NCI-H2171 treated with DMSO at 0.1 percent for 48 hours (cell line): ENCODE data around the gene SPDEF.

ENCODE experiments used
- DNase-seq: peaks from one replicate; lab custom pipeline; 2025; lab: John Stamatoyannopoulos, UW

The SPDEF gene

DNA sequence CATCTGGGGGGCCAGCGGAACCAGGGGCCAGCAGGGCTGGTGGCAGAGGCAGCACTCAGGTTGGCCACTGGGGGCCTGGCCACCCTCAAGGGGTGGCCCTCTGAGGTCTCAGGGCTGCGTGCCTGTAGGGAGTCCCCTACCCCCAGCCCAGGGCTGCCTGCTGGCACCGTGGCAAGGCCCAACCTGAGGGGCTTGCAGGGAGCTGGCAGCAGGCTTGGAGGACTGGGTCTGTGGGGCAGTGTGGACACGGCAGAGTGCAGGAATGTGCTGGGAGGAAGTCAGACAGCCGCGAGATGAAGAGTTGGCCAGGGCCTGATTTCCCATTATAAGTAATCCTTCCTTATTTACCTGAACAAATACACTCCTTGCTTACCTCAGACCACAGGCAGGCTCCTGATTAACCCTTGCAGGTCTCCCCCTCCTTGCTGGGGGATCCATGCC, at the start of gene SPDEF:
SPDEF (minus strand) TSS at position 299 of the 441 bp plus-strand sequence. CDS start 11,874 bp downstream, outside the sequence.
- no peak for DNase-seq

GRCh38 chr6:34603707-34604106, 47.6 kb upstream of the SPDEF start:
- no peak for DNase-seq

- peak; percentile 97 for DNase-seq
These were observed 46.4 kb upstream of the SPDEF start for GRCh38 chr6:34602318-34603111.

DNA sequence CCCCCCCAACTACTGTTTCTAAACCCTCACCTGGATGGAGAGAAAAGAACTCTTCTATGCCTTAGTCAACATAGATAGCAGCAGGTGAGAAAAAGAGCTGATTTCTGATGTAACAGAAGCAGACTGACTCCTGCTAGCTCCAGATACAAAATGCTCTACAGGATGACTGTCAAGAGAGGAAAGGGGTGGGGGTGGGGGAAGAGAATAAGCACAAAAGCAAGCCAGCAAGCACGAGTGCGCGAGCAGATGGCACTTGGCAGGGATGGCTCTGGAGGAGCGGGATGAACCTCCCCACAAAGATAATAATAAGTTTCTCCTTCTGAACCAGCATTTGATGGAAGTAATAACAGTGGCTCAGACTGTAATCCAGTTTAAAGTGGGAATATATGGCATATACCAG, 45.6 kb upstream of the SPDEF start:
- DNase-seq: peak; percentile 93

DNA sequence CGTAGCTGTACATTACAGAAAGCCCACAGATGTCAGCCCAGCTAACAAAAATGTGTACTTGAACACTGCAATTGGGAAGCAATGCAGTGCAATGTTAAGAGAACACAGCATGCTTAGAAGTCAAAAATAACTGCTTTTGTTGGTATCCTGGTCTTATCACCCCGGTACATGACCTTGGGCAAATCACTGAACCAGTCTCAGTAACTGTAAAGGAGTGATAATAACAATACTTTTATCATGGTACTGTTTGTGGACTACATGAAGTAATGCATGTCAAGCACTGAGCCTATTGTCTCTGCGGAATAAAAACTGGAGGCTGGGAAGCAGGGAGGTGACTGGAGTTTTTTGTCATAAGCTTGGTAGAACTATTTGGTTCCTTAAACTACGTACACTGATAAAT, 44.7 kb upstream of the SPDEF start:
- DNase-seq: no peak

DNA sequence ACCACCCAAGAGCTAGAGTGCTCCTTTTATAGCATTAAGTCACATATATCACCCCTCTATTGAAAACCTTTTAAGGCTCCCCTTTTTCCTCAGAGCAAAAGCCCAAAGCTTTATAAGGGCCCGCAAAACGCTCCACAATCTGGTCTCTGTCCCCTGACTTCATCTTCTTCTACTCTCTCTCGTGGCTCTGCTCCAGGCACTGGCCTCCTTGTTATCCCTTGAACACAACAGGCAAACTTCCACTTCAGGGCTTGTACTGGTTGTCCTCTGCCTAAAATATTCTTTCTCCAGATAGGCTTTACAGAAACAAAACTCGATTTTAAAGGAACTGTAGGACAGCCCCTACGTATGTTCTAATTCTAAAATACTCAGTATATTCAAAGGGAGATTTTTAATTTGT, 44.0 kb upstream of the SPDEF start:
- no peak for DNase-seq

DNA sequence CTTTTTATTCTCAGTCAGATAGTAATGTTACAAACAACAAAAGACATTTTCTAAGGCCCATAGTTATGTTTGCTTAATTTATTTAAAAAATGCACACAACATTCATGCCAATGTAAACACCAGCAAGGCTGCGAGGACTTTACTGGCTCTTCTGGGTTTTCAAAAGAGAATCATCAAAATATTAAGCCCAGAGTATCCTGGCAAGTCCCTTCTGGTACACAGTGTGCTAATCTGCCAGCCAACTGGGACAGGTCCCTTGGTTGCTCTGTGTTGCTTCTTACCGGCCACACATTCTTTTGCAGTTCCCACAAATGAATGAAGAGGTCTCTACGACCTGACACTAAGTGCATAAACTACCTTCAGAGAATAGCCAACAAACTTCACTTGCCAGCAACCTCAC, 42.6 kb upstream of the SPDEF start:
- no peak for DNase-seq

- DNase-seq: no peak
These were observed 41.6 kb upstream of the SPDEF start for GRCh38 chr6:34597605-34598353.

- no peak for DNase-seq
These were observed 40.7 kb upstream of the SPDEF start for GRCh38 chr6:34596798-34597197.

DNA sequence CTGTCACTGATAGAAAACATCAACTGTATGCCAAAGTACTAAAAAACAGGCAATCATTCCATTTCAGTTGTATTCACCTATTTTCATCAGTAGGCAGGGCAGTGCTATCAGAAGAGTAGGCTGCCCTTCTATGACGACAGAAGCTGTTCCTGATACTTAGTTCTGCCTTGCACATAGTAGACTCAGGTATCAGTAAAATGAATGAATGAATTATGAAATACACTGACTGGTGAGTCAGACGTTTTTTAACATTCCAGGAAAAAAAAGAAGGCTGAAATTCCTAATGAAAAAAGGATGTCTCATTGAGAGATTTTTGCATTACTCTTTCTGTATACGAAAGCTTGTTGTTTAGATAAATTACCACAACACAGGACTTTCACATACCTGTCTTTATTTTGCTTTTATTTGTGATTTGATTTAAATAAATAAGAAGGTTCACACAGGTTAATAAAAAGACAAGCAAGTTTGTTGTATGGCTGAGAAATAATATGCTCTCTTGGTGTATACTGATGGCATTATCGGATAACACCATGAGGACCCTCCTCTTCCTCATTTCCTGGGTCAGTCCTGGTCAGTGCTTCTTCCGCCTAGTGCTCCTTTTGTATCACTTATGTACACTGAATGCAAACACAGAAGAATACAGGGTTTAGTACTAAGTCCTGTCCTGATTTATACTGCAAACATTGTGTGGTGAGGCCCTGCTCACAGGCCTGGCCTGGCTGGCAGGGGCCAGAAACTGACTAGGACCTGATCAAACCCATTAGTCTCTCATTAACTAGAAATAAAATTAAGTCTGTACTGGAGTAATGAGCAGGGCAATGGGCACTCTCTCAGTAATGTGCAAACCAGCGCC, 39.4 kb upstream of the SPDEF start:
- no peak for DNase-seq

DNA sequence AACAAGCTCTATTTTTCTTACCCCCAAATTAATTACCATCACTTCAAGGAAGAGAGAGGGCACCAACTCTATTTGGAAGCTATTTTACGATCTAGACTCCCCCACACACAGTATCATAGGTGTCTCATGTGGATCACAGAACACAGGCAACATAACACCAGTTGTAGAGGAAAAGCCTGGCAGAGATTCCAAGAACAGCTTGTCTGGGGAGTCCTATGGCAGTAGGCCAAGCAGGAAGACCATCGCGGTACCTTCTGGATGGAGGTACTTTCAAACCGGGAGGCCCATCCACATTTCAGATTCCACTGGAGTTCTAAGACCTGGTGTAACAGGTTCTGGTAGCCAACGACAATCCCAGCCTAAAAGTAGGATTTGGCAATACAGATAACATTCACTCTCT, 37.6 kb upstream of the SPDEF start:
- DNase-seq: peak; percentile 93

- peak; percentile 51 for DNase-seq
These were observed 36.3 kb upstream of the SPDEF start for GRCh38 chr6:34592208-34592952.

DNA sequence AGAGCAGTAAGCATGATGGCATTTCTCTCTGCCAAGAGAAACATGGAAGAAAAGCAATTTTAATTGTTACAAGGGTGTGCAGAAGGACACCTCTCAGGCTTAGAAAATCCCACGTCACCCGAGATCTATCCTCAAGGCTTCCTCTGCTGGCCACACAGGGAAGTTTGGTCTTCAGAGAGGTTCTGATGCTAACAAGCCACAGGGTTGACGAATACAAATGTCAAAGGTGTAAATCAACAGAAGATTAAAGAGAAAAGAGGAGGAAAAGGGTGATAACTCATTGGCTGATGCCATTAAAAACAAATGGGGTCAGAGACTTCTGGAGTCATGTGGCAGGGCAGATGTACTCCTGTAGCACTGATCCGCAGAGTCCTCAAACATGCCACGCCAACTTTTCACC, 33.6 kb upstream of the SPDEF start:
- DNase-seq: no peak

GRCh38 chr6:34589140-34589539, 33.0 kb upstream of the SPDEF start:
- peak; percentile 35 for DNase-seq

GRCh38 chr6:34587851-34588250, 31.7 kb upstream of the SPDEF start:
- DNase-seq: no peak

- DNase-seq: no peak
These were observed 31.2 kb upstream of the SPDEF start for GRCh38 chr6:34587325-34587724.

GRCh38 chr6:34586327-34587040, 30.4 kb upstream of the SPDEF start:
- no peak for DNase-seq

DNA sequence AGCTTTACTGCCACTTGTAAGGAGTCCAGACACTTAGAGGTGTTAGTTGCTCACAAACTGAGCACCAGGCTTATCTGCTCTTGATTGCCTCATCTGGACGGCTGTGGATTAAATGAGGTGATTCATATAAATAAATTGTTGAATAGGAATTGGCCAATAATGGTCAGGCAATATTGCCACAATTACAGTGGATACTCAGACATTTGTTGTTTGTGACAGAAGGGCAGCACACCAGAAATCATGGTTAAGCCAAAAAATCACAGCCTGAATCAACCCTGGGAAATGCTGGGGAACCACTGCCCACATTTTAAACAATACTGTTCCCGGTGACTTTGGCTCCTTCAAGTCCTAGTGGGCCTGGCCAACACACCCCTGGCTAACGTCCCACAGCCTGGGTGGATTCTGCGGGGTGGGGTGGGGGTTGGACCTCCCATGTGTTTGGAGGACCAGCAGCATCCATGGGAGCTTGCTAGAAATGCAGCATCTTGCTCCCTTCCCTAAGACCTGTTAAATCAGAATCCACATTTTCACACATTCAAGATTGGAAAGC, 29.5 kb upstream of the SPDEF start:
- no peak for DNase-seq

DNA sequence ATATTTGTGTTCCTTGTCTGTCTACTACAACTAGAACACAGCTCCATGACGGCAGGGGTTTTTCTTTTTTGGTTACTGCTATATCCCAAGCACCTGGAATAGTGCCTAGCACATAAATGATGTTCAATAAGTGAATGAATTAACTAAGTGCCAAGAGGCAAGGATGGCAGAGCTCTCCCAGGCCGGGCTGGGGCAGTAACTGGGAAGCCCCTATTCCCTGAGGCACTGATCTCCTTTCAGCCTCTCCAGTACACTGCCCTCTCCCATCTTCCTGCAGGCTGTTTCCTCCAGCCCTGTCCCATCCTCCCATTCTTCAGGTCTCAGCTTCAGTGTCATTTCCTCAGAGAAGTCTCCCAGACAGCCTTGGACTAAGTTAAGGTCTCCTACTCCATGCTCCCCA, 29.0 kb upstream of the SPDEF start:
- no peak for DNase-seq

DNA sequence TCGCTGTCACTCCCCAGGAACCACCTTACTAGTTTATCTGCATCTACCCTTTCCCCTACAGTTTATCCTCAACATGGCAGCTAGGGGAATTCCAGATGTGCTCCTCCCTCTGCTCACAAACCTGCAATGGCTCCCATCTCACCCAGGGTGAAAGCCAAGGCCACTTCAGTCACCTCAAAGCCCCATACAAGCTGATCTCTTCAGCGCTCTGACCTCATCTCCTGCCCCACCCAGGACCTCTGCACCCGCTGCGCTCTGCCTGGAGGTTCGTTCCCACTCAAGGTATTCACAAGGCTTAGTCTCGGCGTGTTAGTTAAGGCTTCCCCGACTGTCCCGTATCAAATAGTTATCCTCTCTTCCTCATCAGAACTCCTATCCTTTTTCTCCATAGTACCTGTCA, 28.6 kb upstream of the SPDEF start:
- DNase-seq: no peak
